Activated CD4-positive, alpha-beta memory T cell treated with anti-CD3 and anti-CD28 coated beads, Interleukin-2, amount 10 ng/mL, durations not matched to agents 7 days and 5 days (primary cell): ENCODE measurements around the gene SYNGR1. TPM values are rescaled to one million over a fixed set of nuclear protein-coding genes. Genes with fewer than 3 reads are reported as not detected.

ENCODE experiments used
- CTCF ChIA-PET: fragments of 350-600 bp; sonication (Branson Sonifier 250); formaldehyde crosslinking; loops from one replicate; lab custom pipeline; 2021; ENCODE audit warnings: antibody characterized with exemption, inconsistent platforms; lab: Charles Lee
- POLR2A ChIA-PET: fragments of 350-600 bp; sonication (Branson Sonifier 250); formaldehyde crosslinking; loops from one replicate; lab custom pipeline; 2021; ENCODE audit warnings: antibody characterized with exemption; lab: Charles Lee
- DNase-seq: peaks from one replicate; pipeline ENCODE4 v3.0.0-alpha.2; 2020
- H3K27ac Mint-ChIP-seq: one replicate; pipeline ENCODE4 v1.8.0; 2021; ENCODE audit warnings: mild to moderate bottlenecking, mixed read lengths
- H3K27me3 Mint-ChIP-seq: one replicate; pipeline ENCODE4 v1.8.0; 2021; ENCODE audit warnings: mixed read lengths
- H3K36me3 Mint-ChIP-seq: one replicate; pipeline ENCODE4 v1.8.0; 2021; ENCODE audit warnings: low read depth, mixed read lengths
- H3K4me1 Mint-ChIP-seq: one replicate; pipeline ENCODE4 v1.8.0; 2021; ENCODE audit warnings: mixed read lengths
- H3K4me3 Mint-ChIP-seq: one replicate; pipeline ENCODE4 v1.8.0; 2021; ENCODE audit warnings: mild to moderate bottlenecking, mixed read lengths
- H3K9me3 Mint-ChIP-seq: one replicate; pipeline ENCODE4 v1.8.0; 2021; ENCODE audit warnings: mixed read lengths
- total RNA-seq, 2 experiments: library from RNA; stranded (reverse); gene quantifications; one replicate each; pipeline ENCODE4 v1.2.3, GENCODE V29; 2021

The SYNGR1 gene
- total RNA-seq, 2 experiments from 2014 or later, result 0.15 TPM; not detected in 1

GRCh38 chr22:39422721-39423120 is 72.9 kb downstream of the SYNGR1 start:
- no peaks in the 10 kb centered on the region for H3K4me1 Mint-ChIP-seq
- H3K4me3 Mint-ChIP-seq, result no peak overlapping the region
- POLR2A ChIA-PET, result no interaction called here
- no peaks in the 10 kb centered on the region for H3K9me3 Mint-ChIP-seq
- H3K36me3 Mint-ChIP-seq, result peaks cover 40% of the 10 kb centered on the region
- CTCF ChIA-PET, result interaction anchor here (0.7 kb wide), 1 partner anchor 68 kb away, joined by 5 read pairs; no protein-coding TSS in a partner anchor
- DNase-seq, result no peak
- H3K27me3 Mint-ChIP-seq, result no peaks in the 10 kb centered on the region
- no peak overlapping the region for H3K27ac Mint-ChIP-seq

GRCh38 chr22:39423976-39424375 is 74.2 kb downstream of the SYNGR1 start:
- CTCF ChIA-PET, result no interaction called here
- Mint-ChIP-seq H3K36me3 (peaks cover 32% of the 10 kb centered on the region), H3K4me3 (no peak overlapping the region), H3K4me1 (no peaks in the 10 kb centered on the region), H3K27ac (no peak overlapping the region), H3K27me3 (no peaks in the 10 kb centered on the region), H3K9me3 (no peaks in the 10 kb centered on the region)
- DNase-seq, result no peak
- POLR2A ChIA-PET, result no interaction called here

DNA sequence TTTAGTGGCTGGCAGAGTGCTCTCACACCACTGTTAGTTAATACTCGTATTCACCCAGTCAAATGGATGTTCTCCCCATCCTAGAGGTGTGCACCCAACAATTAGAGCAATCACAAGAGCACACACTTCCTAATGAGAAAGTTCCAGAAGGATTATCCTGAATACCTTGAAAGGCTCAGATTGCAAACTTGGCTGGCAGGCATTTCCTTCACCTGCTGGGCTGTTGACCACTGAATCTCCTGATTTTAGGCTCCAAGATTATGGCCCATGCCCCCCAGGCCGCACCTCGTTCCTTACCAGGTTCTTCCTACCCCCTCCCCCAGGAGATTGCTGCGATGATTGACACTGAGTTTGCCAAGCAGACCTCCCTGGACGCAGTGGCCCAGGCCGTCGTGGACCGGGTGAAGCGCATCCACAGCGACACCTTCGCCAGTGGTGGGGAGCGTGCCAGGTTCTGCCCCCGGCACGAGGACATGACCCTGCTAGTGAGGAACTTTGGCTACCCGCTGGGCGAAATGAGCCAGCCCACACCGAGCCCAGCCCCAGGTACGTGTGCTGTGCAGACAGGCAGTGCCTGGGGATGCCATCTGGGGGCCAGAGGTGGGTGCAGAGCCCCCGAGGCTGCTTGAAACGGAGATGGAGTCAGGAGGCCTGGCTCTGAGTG is 76.7 kb downstream of the SYNGR1 start:
- peaks cover 31% of the 10 kb centered on the region for H3K36me3 Mint-ChIP-seq
- ChIA-PET POLR2A (no interaction called here), CTCF (interaction anchor here (0.7 to 1.3 kb wide), 2 partner anchors 11 to 381 kb away, joined by 3 to 4 read pairs; no protein-coding TSS in a partner anchor)
- no peak for DNase-seq
- H3K4me3 Mint-ChIP-seq, result no peak overlapping the region
- no peaks in the 10 kb centered on the region for H3K9me3 Mint-ChIP-seq
- H3K27ac Mint-ChIP-seq, result no peak overlapping the region
- H3K4me1 Mint-ChIP-seq, result no peaks in the 10 kb centered on the region
- no peaks in the 10 kb centered on the region for H3K27me3 Mint-ChIP-seq

DNA sequence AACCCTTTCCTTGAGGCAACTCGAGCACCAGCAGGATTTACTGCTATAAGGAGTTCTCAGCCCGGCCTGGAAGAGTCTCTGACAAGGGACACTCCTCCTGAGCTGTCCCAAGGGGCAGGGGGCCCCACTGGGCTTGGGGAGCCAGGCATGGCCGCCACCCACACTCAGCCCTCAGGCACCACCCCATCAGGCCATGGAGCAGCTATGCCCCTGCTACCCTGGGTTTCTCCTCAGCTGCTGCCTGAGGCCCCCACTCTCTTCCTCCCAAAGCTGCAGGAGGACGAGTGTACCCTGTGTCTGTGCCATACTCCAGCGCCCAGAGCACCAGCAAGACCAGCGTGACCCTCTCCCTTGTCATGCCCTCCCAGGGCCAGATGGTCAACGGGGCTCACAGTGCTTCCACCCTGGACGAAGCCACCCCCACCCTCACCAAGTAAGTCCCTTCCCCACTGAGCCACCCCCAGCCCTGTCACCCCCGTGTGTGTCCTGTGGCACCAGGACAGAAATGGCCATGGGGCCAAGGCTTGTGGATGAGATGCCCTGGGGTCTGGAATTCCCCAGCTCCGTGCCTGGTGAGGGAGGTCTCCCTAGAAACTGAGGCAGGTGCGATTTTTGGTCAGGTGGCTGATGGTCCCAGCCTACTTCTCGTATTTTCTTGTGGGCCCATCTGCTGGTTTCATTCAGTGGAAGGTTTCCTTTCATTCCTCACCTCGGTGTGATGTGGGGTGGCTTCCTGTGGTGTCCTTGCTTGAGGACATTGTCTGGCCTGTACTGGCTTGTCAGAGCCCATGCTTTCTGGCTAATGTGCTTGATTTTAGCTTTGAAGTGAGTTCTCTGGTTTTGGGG is 78.2 kb downstream of the SYNGR1 start:
- H3K4me1 Mint-ChIP-seq, result no peaks in the 10 kb centered on the region
- H3K27ac Mint-ChIP-seq, result no peak overlapping the region
- peaks cover 23% of the 10 kb centered on the region for H3K36me3 Mint-ChIP-seq
- H3K9me3 Mint-ChIP-seq, result no peaks in the 10 kb centered on the region
- no peak overlapping the region for H3K4me3 Mint-ChIP-seq
- H3K27me3 Mint-ChIP-seq, result no peaks in the 10 kb centered on the region
- no peak for DNase-seq
- ChIA-PET POLR2A (no interaction called here), CTCF (interaction anchor here (1.3 kb wide), 1 partner anchor 9 kb away, joined by 4 read pairs; no protein-coding TSS in a partner anchor)

GRCh38 chr22:39428597-39429071 is 78.8 kb downstream of the SYNGR1 start:
- H3K27me3 Mint-ChIP-seq, result no peaks in the 10 kb centered on the region
- no peak for DNase-seq
- peaks cover 22% of the 10 kb centered on the region for H3K36me3 Mint-ChIP-seq
- no peaks in the 10 kb centered on the region for H3K9me3 Mint-ChIP-seq
- CTCF ChIA-PET, result no interaction called here
- POLR2A ChIA-PET, result no interaction called here
- H3K4me3 Mint-ChIP-seq, result no peak overlapping the region
- no peak overlapping the region for H3K27ac Mint-ChIP-seq
- H3K4me1 Mint-ChIP-seq, result no peaks in the 10 kb centered on the region

- no peak overlapping the region for H3K27ac Mint-ChIP-seq
These were observed 79.4 kb downstream of the SYNGR1 start for GRCh38 chr22:39429186-39429585.

DNA sequence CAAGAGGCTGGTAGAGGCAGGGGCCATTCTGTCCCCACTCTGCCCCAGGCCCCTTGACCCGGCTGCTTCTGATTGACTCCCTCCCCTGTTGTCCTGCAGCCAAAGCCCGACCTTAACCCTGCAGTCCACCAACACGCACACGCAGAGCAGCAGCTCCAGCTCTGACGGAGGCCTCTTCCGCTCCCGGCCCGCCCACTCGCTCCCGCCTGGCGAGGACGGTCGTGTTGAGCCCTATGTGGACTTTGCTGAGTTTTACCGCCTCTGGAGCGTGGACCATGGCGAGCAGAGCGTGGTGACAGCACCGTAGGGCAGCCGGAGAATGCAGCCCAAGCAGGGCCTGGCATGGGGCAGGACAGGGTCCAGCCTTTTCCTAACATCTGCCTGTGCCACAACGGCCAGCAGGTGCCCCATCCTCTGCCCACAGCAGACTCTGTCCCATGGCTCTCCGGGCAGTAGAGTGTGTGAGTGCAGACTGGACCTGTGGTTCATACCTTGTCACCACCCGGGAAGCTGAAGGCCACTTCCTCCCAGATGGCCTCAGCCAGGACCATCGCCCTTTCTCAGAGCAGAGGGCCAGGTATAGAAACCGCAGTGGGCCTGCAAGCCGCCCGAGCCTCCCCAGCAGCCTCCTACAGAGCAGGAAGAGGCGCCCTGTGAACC is 80.3 kb downstream of the SYNGR1 start:
- no peaks in the 10 kb centered on the region for H3K4me1 Mint-ChIP-seq
- H3K9me3 Mint-ChIP-seq, result no peaks in the 10 kb centered on the region
- no peak for DNase-seq
- H3K27me3 Mint-ChIP-seq, result no peaks in the 10 kb centered on the region
- ChIA-PET POLR2A (no interaction called here), CTCF (no interaction called here)
- H3K36me3 Mint-ChIP-seq, result peaks cover 18% of the 10 kb centered on the region
- no peak overlapping the region for H3K4me3 Mint-ChIP-seq
- H3K27ac Mint-ChIP-seq, result no peak overlapping the region

More at GRCh38 chr22:39429186-39429585, 79.4 kb downstream of the SYNGR1 start:
- no peaks in the 10 kb centered on the region for H3K9me3 Mint-ChIP-seq
- H3K4me1 Mint-ChIP-seq, result no peaks in the 10 kb centered on the region
- ChIA-PET CTCF (no interaction called here), POLR2A (no interaction called here)
- H3K27me3 Mint-ChIP-seq, result no peaks in the 10 kb centered on the region
- no peak overlapping the region for H3K4me3 Mint-ChIP-seq
- DNase-seq, result no peak
- H3K36me3 Mint-ChIP-seq, result peaks cover 18% of the 10 kb centered on the region

DNA sequence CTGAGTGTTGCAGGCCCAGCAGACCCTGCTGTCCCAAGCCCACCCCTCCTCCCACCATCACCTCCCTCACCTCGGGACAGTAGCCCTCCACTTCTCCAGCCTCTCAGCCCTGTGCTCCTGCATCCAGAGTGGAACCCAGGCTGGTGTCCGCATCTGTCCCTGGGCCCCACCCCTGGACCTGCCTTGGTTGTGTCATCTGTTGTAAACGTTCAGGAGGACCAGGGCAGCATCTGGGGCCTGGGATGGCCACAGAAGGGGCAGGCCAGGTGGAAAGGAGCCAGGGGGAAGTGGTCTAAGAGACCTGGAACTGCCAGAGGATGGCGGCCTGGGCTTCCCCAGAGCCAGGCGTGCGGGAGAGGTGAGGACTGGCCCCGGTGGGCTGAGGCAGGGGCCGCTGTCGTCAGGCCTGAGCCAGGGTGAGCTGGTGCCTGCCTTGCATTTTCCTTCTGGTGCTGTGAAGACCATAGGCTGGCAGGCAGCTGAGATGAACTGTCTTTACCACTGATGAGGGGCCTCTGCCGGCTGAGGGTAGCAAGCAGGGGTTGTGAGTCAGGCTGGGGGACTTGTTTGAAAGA is 80.9 kb downstream of the SYNGR1 start:
- Mint-ChIP-seq H3K9me3 (no peaks in the 10 kb centered on the region), H3K4me1 (no peaks in the 10 kb centered on the region), H3K4me3 (no peak overlapping the region), H3K27me3 (no peaks in the 10 kb centered on the region), H3K36me3 (peaks cover 18% of the 10 kb centered on the region), H3K27ac (no peak overlapping the region)
- CTCF ChIA-PET, result no interaction called here
- POLR2A ChIA-PET, result no interaction called here
- DNase-seq, result no peak

DNA sequence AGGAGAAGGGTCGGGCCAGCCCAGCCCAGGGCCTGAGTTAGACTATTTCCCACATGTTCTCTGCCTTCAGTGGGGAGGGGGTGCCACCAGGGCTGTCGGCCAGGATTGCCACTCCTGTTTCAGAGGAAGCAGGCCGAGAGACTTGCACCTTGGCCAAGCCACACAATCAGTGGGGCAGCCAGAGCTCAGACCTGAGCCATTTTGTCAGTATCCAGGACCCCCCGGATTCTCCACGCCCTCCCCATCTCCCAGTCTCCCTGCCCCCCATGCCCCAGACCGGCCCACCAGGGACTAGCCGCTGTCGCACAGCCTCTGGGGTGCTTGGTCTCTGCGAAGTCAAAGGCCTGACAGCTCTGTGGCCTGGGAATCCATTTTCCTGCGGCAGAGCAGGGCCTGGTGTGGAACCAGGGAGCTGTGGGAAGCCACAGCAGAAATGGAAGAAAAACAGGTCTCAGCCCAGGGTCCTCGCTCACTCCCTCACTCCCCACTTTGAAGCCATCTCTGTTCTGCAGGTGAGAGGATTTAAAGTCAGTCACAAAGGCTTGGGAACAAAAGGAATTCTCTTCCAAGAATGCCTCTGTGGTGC is 81.5 kb downstream of the SYNGR1 start:
- CTCF ChIA-PET, result no interaction called here
- H3K27ac Mint-ChIP-seq, result no peak overlapping the region

DNA sequence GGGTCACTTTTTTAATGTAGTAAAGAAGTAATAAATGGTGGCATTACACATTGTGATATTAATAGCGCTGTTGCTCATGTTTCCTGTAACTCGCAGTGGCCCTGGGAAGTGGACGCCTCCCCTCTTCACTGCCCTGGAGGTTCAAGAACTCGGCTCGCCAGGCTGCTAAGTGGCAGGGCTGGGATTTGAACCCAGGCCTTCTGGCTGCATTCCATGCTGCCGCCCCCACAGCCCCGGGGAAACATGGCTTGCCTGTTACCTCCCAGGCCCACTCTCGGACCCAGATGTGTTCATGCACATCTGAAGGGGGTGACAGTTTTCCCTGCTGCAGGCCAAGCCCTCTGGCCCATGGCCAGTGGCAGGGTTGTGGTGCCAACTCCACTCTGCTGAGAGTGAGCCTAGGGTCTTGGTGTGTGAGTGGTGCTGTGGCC is 82.0 kb downstream of the SYNGR1 start:
- DNase-seq, result no peak
- Mint-ChIP-seq H3K4me3 (no peak overlapping the region), H3K9me3 (no peaks in the 10 kb centered on the region), H3K4me1 (no peaks in the 10 kb centered on the region), H3K27ac (no peak overlapping the region), H3K36me3 (peaks cover 14% of the 10 kb centered on the region), H3K27me3 (no peaks in the 10 kb centered on the region)
- POLR2A ChIA-PET, result no interaction called here
- CTCF ChIA-PET, result no interaction called here

More for the DNA sequence above, 81.5 kb downstream of the SYNGR1 start:
- H3K27me3 Mint-ChIP-seq, result no peaks in the 10 kb centered on the region
- peaks cover 16% of the 10 kb centered on the region for H3K36me3 Mint-ChIP-seq
- no peaks in the 10 kb centered on the region for H3K4me1 Mint-ChIP-seq
- DNase-seq, result no peak
- H3K9me3 Mint-ChIP-seq, result no peaks in the 10 kb centered on the region
- POLR2A ChIA-PET, result no interaction called here
- H3K4me3 Mint-ChIP-seq, result no peak overlapping the region

GRCh38 chr22:39432361-39432811 is 82.6 kb downstream of the SYNGR1 start:
- no peak for DNase-seq
- POLR2A ChIA-PET, result interaction anchor here (0.9 kb wide), 1 partner anchor 33 kb away, joined by 3 read pairs; the partner anchor contains the start of gene TAB1
- Mint-ChIP-seq H3K36me3 (peaks cover 9% of the 10 kb centered on the region), H3K27ac (no peak overlapping the region), H3K27me3 (no peaks in the 10 kb centered on the region), H3K4me3 (no peak overlapping the region), H3K9me3 (no peaks in the 10 kb centered on the region), H3K4me1 (peaks cover 3% of the 10 kb centered on the region)
- CTCF ChIA-PET, result no interaction called here

DNA sequence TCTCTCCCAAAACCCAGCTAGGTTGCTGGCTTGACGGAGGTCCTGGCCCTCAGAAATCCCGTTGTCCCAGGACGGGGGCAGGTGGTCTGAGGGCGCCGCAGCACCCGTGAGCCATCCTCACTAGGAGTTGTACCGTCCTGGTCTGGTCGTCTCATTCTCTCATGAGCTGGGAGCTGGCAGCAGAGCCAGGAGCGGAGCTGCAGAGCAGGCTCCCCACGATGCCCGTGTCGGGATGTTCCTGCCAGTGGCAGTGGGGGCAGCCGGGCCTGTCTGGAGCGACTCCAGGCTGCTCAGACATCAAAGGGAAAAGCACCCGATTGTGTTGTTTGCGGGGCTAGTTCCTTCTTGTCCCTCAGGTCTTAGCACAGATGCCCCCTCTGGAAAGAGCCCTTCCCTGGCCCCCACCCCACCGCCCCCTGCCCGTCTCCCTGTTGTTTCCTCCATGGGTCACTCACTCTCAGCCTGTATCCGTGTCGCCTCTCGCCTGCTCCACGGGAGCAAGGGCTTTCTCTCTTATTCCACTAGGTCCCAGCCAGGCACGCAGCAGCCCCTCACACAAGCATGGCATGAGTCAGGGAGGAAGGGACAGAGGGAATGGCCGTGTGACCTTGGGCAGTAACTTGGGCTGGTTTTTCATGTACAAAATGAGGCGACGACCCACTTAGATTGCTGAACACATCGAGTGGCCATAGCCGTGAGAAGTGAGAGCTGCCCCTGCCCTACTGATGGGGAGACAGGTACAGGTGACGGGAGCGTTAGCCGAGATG is 83.9 kb downstream of the SYNGR1 start:
- no peak for DNase-seq
- ChIA-PET POLR2A (no interaction called here), CTCF (no interaction called here)
- H3K27me3 Mint-ChIP-seq, result no peaks in the 10 kb centered on the region
- H3K4me3 Mint-ChIP-seq, result no peak overlapping the region
- no peak overlapping the region for H3K27ac Mint-ChIP-seq
- H3K36me3 Mint-ChIP-seq, result peaks cover 7% of the 10 kb centered on the region
- peaks cover 3% of the 10 kb centered on the region for H3K4me1 Mint-ChIP-seq
- H3K9me3 Mint-ChIP-seq, result no peaks in the 10 kb centered on the region
